Measurements from ENCODE around the gene MRPL36. TPM values are rescaled to one million over a fixed set of nuclear protein-coding genes. Genes with fewer than 3 reads are reported as not detected.
A peak's percentile ranks its signal among the peaks of the same experiment; 100 is the strongest.

Gene MRPL36
- total RNA-seq, 1 experiment from 2014 or later = 102 TPM

DNA sequence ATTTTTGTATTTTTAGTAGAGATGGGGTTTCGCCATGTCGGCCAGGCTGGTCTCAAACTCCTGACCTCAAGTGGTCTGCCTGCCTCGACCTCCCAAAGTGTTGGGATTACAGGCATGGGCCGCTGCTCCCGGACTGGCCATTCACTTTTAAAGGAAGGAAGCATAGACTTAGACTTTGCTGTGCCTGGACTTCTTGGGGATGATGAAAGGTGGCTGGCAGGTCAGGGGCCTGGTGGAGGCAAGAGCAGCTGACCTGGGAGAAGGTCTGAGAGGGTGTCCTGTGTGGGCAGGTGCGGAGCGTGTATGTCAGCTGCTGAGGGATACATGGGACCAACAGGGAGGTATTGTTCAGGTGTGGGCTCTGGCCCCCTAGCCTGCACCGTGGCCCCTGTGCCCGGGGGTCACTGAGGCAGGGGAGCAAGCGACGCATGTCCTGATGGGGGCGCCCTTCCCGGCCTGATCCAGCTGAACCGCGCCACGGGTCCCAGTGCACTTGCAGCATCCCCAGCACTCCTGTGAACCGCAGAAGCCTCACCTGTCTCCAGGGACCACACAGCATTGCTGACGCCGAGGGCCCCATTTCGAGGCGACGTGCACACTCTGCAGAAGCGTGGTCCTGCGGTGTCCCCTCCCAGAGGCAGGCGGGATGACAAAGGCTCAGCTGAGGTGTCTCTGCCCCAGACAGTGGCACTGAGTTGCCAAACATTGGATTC is 24.6 kb upstream of the MRPL36 start:
- Histone ChIP-seq H3K27me3 (replicated peaks; ENCODE audit: insufficient read depth, low read depth, low read length, poor library complexity) (no peaks in the 10 kb centered on the region), H3K4me1 (ENCODE audit: insufficient read depth, low read length, poor library complexity, severe bottlenecking) (no peaks in the 10 kb centered on the region), H3K4me3 (ENCODE audit: low read depth, low read length, poor library complexity, severe bottlenecking) (no peak overlapping the region), H3K36me3 (ENCODE audit: insufficient read depth, low read length, poor library complexity, severe bottlenecking) (no peaks in the 10 kb centered on the region), H3K27ac (ENCODE audit: low read depth, low read length, poor library complexity, severe bottlenecking) (no peak overlapping the region), H3K9me3 (ENCODE audit: low read depth, low read length, poor library complexity, severe bottlenecking) (no peaks in the 10 kb centered on the region)
- ChIA-PET POLR2A (ENCODE audit: low non-redundant PET) (no interaction called here), CTCF (no interaction called here)
- intact Hi-C loops (cut with micrococcal nuclease; ENCODE audit: unreplicated experiment) = no loop called here
- no peak for DNase-seq (ENCODE audit: low spot score)
- BruUV-seq (replicated peaks) = no TSS peak
- TF ChIP-seq EZH2 (IDR thresholded peaks at IDR 0.05; ENCODE audit: borderline replicate concordance, low read depth, low read length, poor library complexity, severe bottlenecking) (no peak), CTCF (conservative IDR thresholded peaks at IDR 0.05; ENCODE audit: low read depth, low read length) (0 out of 2 replicates have a peak, but pooled peaks have one; percentile 17)

DNA sequence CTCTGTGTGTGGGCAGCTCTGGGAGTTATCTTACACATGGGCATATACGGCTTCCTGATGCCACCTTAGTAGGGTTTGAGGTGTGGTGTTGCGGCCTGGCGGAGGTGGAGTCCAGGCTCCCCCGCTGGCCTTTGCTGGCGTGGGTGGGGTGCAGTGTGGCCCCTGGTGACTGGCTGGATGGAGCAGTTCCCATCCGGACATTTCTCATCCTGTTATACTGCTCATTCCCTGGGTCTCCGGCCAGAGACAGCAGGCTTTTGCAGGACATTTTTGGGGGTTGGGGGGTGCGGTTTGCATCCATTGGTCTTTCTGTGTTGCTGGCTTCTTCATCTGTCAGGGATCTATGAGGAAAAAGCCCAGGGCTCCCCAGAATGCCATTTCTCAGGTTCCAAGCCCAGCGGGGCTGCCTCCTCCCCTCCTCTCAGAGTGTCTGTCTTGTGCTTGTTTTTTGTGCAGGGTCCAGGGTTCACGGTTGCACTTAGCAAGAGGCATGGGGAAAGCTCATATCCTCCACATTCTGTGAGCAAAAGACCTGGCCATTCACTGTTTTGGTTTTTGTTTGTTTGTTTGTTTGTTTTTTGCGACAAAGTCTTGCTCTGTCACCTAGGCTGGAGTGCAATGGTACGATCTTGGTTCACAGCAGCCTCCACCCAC is 23.9 kb upstream of the MRPL36 start:
- H3K27ac ChIP-seq (ENCODE audit: low read depth, low read length, poor library complexity, severe bottlenecking) = no peak overlapping the region
- H3K9me3 ChIP-seq (ENCODE audit: low read depth, low read length, poor library complexity, severe bottlenecking) = no peaks in the 10 kb centered on the region
- no TSS peak for BruUV-seq (replicated peaks)
- no peak for DNase-seq (ENCODE audit: low spot score)
- TF ChIP-seq EZH2 (IDR thresholded peaks at IDR 0.05; ENCODE audit: borderline replicate concordance, low read depth, low read length, poor library complexity, severe bottlenecking) = no peak
- TF ChIP-seq CTCF (conservative IDR thresholded peaks at IDR 0.05; ENCODE audit: low read depth, low read length) = no peak
- POLR2A ChIA-PET (ENCODE audit: low non-redundant PET) = no interaction called here
- no peaks in the 10 kb centered on the region for H3K36me3 ChIP-seq (ENCODE audit: insufficient read depth, low read length, poor library complexity, severe bottlenecking)
- no peak overlapping the region for H3K4me3 ChIP-seq (ENCODE audit: low read depth, low read length, poor library complexity, severe bottlenecking)
- CTCF ChIA-PET = no interaction called here
- H3K4me1 ChIP-seq (ENCODE audit: insufficient read depth, low read length, poor library complexity, severe bottlenecking) = no peaks in the 10 kb centered on the region
- intact Hi-C loops (cut with micrococcal nuclease; ENCODE audit: unreplicated experiment) = no loop called here
- no peaks in the 10 kb centered on the region for H3K27me3 ChIP-seq (replicated peaks; ENCODE audit: insufficient read depth, low read depth, low read length, poor library complexity)

DNA sequence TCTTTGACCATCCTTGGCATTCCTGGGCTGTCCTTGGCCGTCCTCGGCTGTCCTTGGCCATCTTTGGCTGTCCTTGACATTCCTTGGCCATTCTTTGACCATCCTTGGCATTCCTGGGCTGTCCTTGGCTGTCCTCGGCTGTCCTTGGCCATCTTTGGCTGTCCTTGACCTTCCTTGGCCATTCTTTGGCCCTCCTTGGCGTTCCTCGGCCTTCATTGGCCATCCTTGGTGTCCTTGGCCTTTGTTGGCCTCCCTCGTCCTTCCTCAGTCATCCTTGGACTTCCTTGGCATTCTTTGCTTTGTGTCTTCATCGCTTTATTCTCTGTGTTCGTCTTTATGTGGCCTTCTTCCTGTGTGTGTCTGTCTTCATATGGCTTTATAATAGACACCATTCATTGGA is 22.2 kb upstream of the MRPL36 start:
- no peaks in the 10 kb centered on the region for H3K4me1 ChIP-seq (ENCODE audit: insufficient read depth, low read length, poor library complexity, severe bottlenecking)
- no peak overlapping the region for H3K4me3 ChIP-seq (ENCODE audit: low read depth, low read length, poor library complexity, severe bottlenecking)
- H3K27ac ChIP-seq (ENCODE audit: low read depth, low read length, poor library complexity, severe bottlenecking) = no peak overlapping the region
- no peak for DNase-seq (ENCODE audit: low spot score)
- TF ChIP-seq CTCF (conservative IDR thresholded peaks at IDR 0.05; ENCODE audit: low read depth, low read length) (no peak), EZH2 (IDR thresholded peaks at IDR 0.05; ENCODE audit: borderline replicate concordance, low read depth, low read length, poor library complexity, severe bottlenecking) (no peak)
- H3K36me3 ChIP-seq (ENCODE audit: insufficient read depth, low read length, poor library complexity, severe bottlenecking) = peaks cover 7% of the 10 kb centered on the region
- intact Hi-C loops (cut with micrococcal nuclease; ENCODE audit: unreplicated experiment) = no loop called here
- H3K9me3 ChIP-seq (ENCODE audit: low read depth, low read length, poor library complexity, severe bottlenecking) = no peaks in the 10 kb centered on the region
- BruUV-seq (replicated peaks) = no TSS peak
- ChIA-PET CTCF (no interaction called here), POLR2A (ENCODE audit: low non-redundant PET) (no interaction called here)
- H3K27me3 ChIP-seq (replicated peaks; ENCODE audit: insufficient read depth, low read depth, low read length, poor library complexity) = no peaks in the 10 kb centered on the region

Data from A673 (cell line).